GM12892 (cell line): ENCODE measurements around the gene MRPL38.

ENCODE experiments used
- POLR2A ChIP-seq: IDR thresholded peaks from 2 replicates; pipeline ENCODE4 v1.6.1; 2011; ENCODE audit warnings: low read depth, low read length, control low read depth
- POLR2AphosphoS5 ChIP-seq: IDR thresholded peaks from 2 replicates; pipeline ENCODE4 v1.6.1; 2011; ENCODE audit warnings: low read depth, low read length, control low read depth

GRCh38 chr17:75940727-75941441, 36.2 kb upstream of the MRPL38 start, which contains the start of gene FBF1:
- TF ChIP-seq POLR2A (peak; percentile 93), POLR2AphosphoS5 (peak; percentile 79)
